Left lung (tissue), 10 donors: Measurements from ENCODE around the gene ST6GALNAC6. TPM values are rescaled to one million over a fixed set of nuclear protein-coding genes. Genes with fewer than 3 reads are reported as not detected.
A peak's percentile ranks its signal among the peaks of the same experiment; 100 is the strongest.

Experiments used
- ATAC-seq: fragments of 200-7000 bp; cut with Tn5 transposase; one replicate; pipeline ENCODE4 v1.9.1; 2020; ENCODE audit warnings: moderate library complexity
- DNase-seq, 4 donors: peaks; one replicate each; pipeline ENCODE4 v3.0.0-alpha.2; 2013 to 2020
- H3K27ac ChIP-seq, 2 donors: fragments of 200-600 bp; sonication (generic) in 1 of 2; one replicate each; pipeline versions ENCODE4 v1.5.0 to v1.8.0; 2020 to 2021
- H3K27me3 ChIP-seq, 2 donors: fragments of 200-600 bp; sonication (generic) in 1 of 2; one replicate each; pipeline versions ENCODE4 v1.5.0 to v1.8.0; 2020 to 2021
- H3K36me3 ChIP-seq, 2 donors: fragments of 200-600 bp; sonication (generic) in 1 of 2; one replicate each; pipeline versions ENCODE4 v1.5.0 to v1.8.0; 2020 to 2021
- H3K4me1 ChIP-seq, 2 donors: fragments of 200-600 bp; one replicate each; pipeline ENCODE4 v1.8.0; 2021
- H3K4me3 ChIP-seq, 2 donors: fragments of 200-600 bp; sonication (generic) in 1 of 2; one replicate each; pipeline versions ENCODE4 v1.5.0 to v1.8.0; 2020 to 2021; ENCODE audit warnings: mild to moderate bottlenecking in 1 of 2
- H3K9me3 ChIP-seq, 2 donors: fragments of 200-600 bp; sonication (generic) in 1 of 2; one replicate each; pipeline versions ENCODE4 v1.5.0 to v1.8.0; 2020 to 2021
- intact Hi-C, 2 donors: fragments of 100-400 bp; cut with DNase I; formaldehyde crosslinking; loops; one replicate each; pipeline versions ENCODE4 v1.11.2 to v1.14.2; 2022
- polyA plus RNA-seq, 6 donors: library from polyadenylated mRNA; unstranded; fragments of 120-200 nt; gene quantifications; one replicate each; pipeline ENCODE4 v1.2.1, GENCODE V29; 2013; ENCODE audit not compliant: insufficient read length in 6 of 6
- total RNA-seq, 2 donors: library from RNA; stranded (reverse); fragmentation: NEBNext Ultra II Directional; extraction: Animal tissue kit (Norgen Biotek cat#: 25700); gene quantifications; one replicate each; pipeline ENCODE4 v1.2.1, GENCODE V29; 2021
- TF ChIP-seq, protein P1 (sequence below), 2 donors: fragments of 200-600 bp; sonication (generic) in 1 of 2; IDR thresholded peaks; one replicate each; pipeline versions ENCODE4 v1.5.0 to v1.8.0; 2021; ENCODE audit warnings: antibody characterized with exemption in 2 of 2
- donor health status: DM: no; HTN: yes; CAD: no.
- donor health status: DM: no; HTN: no; CAD: no.

Gene ST6GALNAC6
- total and polyA plus RNA-seq, 8 donors, result 43.5 to 57.0 (median 48.6) TPM

DNA sequence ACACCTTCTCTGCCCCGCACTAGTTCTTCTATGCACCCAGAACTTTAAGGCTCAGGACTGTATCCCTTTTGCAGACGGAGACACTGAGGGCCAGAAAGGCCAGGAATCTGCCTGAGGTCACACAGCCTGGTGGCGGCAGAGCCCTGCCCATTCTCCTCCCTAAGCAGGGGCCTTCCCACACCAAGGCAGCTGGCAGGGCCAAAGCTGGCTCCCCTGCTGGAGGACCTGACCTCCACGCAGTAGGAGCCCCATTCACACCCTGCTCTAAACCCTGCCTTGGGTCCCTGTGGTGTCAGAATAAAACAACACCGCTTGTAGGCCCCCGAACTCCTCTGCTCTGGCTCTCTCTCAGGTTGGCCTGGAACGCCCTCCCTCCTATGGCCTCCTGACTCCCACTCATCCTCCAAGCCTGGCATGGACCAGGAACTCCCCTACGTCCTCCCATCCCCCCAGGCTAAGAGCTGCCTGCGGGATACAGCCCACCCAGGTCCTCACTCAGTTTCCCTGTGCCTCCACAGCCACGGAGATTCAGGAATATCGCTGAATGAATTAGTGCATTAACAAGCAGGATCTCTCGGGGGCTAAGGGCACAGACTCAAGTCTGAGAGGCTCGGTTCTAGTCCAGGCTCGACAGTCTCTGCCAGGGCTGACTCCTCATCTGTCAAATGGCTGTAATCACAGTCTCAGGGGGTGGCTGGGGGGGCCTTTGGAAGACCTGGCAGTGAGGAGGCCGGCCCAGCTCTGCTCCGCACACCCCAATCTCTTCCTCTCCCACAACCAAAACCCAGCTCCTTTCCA, 2.8 kb downstream of the ST6GALNAC6 start:
- H3K27me3 ChIP-seq, result no peaks in the 10 kb centered on the region
- H3K27ac ChIP-seq, result peak overlapping the region; percentile 33 to 93
- peak in 1 of 4 donors; percentile 51 for DNase-seq
- peaks cover 7 to 46% of the 10 kb centered on the region in 2 donors for H3K36me3 ChIP-seq
- peaks cover 0 to 22% of the 10 kb centered on the region in 2 donors for H3K9me3 ChIP-seq
- TF ChIP-seq, protein P1, sequence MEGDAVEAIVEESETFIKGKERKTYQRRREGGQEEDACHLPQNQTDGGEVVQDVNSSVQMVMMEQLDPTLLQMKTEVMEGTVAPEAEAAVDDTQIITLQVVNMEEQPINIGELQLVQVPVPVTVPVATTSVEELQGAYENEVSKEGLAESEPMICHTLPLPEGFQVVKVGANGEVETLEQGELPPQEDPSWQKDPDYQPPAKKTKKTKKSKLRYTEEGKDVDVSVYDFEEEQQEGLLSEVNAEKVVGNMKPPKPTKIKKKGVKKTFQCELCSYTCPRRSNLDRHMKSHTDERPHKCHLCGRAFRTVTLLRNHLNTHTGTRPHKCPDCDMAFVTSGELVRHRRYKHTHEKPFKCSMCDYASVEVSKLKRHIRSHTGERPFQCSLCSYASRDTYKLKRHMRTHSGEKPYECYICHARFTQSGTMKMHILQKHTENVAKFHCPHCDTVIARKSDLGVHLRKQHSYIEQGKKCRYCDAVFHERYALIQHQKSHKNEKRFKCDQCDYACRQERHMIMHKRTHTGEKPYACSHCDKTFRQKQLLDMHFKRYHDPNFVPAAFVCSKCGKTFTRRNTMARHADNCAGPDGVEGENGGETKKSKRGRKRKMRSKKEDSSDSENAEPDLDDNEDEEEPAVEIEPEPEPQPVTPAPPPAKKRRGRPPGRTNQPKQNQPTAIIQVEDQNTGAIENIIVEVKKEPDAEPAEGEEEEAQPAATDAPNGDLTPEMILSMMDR (IDR thresholded peaks at IDR 0.05), result no peak
- ATAC-seq, result no peak
- H3K4me1 ChIP-seq, result peaks cover 32 to 41% of the 10 kb centered on the region in 2 donors
- intact Hi-C loops, result no loop called here
- peak overlapping the region; percentile 3 to 74 for H3K4me3 ChIP-seq

DNA sequence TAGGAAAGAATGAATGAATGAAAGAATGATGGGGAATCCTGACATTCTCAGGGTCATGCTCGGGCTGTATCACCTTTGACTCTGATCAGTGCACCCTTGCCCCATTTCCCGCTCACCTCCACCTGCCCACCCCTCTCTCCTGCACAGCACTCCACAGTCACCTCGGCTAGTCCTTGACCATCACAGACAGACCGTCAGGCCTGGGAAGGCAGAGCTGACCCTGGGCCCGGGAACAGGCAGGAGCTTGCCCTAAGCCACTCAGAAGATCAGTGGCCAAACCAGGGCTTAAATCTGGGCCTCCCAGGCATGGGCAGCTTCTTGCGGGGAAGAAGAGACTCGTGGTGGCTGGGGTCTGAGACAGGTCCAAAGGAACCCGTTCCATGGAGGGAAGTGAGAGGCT, 3.6 kb downstream of the ST6GALNAC6 start:
- Histone ChIP-seq H3K4me1 (peaks cover 32 to 34% of the 10 kb centered on the region in 2 donors), H3K27ac (no peak overlapping the region), H3K4me3 (no peak overlapping the region), H3K9me3 (peaks cover 0 to 22% of the 10 kb centered on the region in 2 donors), H3K27me3 (no peaks in the 10 kb centered on the region), H3K36me3 (peaks cover 7 to 52% of the 10 kb centered on the region in 2 donors)
- TF ChIP-seq, protein P1 (IDR thresholded peaks at IDR 0.05), result no peak
- no peak for ATAC-seq
- intact Hi-C loops, result no loop called here
- DNase-seq, result no peak

DNA sequence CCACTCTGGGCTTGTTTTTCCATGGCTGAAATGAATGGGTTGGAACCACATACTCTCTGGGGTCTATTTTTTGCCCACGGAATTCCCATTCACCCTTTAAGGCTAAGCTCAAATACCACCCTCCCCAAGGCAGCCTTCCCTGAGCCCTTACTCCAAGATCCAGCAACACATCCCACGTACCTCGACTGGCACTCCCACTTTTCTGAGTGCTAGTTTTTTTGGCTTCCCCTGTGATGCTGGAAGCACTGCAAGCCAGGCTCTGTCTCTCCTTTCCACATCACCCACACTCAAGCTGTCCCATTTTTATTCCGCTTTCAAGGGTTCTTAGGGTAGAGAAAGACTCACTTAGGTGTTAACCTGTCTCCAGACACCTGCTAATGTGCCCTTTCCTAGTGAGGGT, 6.0 kb downstream of the ST6GALNAC6 start:
- Histone ChIP-seq H3K4me3 (no peak overlapping the region), H3K27ac (no peak overlapping the region), H3K9me3 (peaks cover 0 to 22% of the 10 kb centered on the region in 2 donors), H3K27me3 (no peaks in the 10 kb centered on the region), H3K36me3 (peaks cover 7 to 74% of the 10 kb centered on the region in 2 donors), H3K4me1 (peaks cover 19 to 21% of the 10 kb centered on the region in 2 donors)
- intact Hi-C loops, result no loop called here
- DNase-seq (no peak), ATAC-seq (no peak)
- TF ChIP-seq, protein P1 (IDR thresholded peaks at IDR 0.05), result no peak

DNA sequence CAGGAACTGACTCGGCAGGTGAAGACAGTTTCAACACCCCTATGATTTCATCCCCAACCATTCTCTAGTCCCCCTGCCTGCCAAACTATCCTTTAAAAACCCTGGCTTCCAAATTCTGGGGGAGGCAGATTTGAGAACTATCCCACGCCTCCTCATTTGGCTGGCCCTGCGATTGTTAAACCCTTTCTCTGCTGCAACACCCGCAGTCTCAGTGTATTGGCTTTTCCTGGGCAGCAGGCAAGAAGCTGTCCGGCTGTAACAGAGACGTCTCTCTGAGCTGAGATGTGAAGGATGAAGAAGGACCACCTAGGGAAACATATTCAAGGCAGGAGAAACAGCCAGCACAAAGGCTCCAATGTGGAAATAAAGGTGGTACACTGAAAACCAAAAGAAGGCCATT, 6.6 kb downstream of the ST6GALNAC6 start:
- no peak overlapping the region for H3K27ac ChIP-seq
- no peaks in the 10 kb centered on the region for H3K27me3 ChIP-seq
- peaks cover 14 to 16% of the 10 kb centered on the region in 2 donors for H3K4me1 ChIP-seq
- DNase-seq (no peak), ATAC-seq (no peak)
- H3K4me3 ChIP-seq, result no peak overlapping the region
- peaks cover 0 to 22% of the 10 kb centered on the region in 2 donors for H3K9me3 ChIP-seq
- intact Hi-C loops, result no loop called here
- peaks cover 7 to 80% of the 10 kb centered on the region in 2 donors for H3K36me3 ChIP-seq
- TF ChIP-seq, protein P1 (IDR thresholded peaks at IDR 0.05), result no peak

DNA sequence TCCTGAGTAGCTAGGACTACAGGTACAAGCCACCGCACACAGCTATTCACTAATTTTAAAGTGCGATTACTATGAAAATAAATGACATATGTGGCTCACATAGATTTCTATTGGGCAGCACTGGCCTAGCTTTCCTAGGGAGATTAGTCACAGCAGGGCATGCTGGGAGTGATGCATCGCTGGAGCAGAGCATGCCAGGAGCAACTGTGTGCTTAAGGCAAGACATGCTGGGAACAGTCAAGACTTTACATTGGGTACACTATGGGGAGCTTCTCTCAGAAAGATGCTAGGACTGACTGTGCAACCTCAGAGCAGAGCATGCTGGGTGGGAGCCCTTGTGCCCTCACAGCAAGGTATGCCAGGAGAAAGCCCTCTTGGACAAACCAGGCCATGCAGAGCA, 9.3 kb downstream of the ST6GALNAC6 start:
- intact Hi-C loops, result no loop called here
- Histone ChIP-seq H3K4me3 (no peak overlapping the region), H3K4me1 (no peaks in the 10 kb centered on the region), H3K9me3 (peaks cover 0 to 18% of the 10 kb centered on the region in 2 donors), H3K27me3 (no peaks in the 10 kb centered on the region), H3K27ac (no peak overlapping the region), H3K36me3 (peaks cover 7 to 92% of the 10 kb centered on the region in 2 donors)
- ATAC-seq (no peak), DNase-seq (no peak)
- TF ChIP-seq, protein P1 (IDR thresholded peaks at IDR 0.05), result no peak
